Stimulated activated naive B cell treated with anti-CD40 and anti-IgM and Interleukin-4, amounts not matched to agents 10 μg/mL and 1 μg/mL and 100 μg/mL, for 72 hours (primary cell): ENCODE results near the gene RNF121.

ENCODE experiments used
- ATAC-seq, 2 donors: fragments of 150-1000 bp; cut with Tn5 transposase; replicated peaks; 2 replicates each; pipeline ENCODE4 v1.10.0; 2021; ENCODE audit warnings: moderate library complexity in 1 of 2
- DNase-seq: peaks from one replicate; pipeline ENCODE4 v3.0.0; 2021
- H3K27ac Mint-ChIP-seq: one replicate; pipeline ENCODE4 v1.8.0; 2022; ENCODE audit warnings: mild to moderate bottlenecking, mixed read lengths
- H3K27me3 Mint-ChIP-seq, 2 donors: one replicate each; pipeline ENCODE4 v1.8.0; 2022; ENCODE audit warnings: mixed read lengths in 2 of 2
- H3K36me3 Mint-ChIP-seq, 2 donors: one replicate each; pipeline ENCODE4 v1.8.0; 2022; ENCODE audit warnings: mixed read lengths in 2 of 2, mild to moderate bottlenecking in 1 of 2
- H3K4me1 Mint-ChIP-seq, 2 donors: one replicate each; pipeline ENCODE4 v1.8.0; 2022; ENCODE audit warnings: mixed read lengths in 2 of 2, mild to moderate bottlenecking in 1 of 2
- H3K4me3 Mint-ChIP-seq, 2 donors: one replicate each; pipeline ENCODE4 v1.8.0; 2022; ENCODE audit warnings: mild to moderate bottlenecking in 2 of 2, mixed read lengths in 2 of 2, moderate library complexity in 1 of 2
- H3K9me3 Mint-ChIP-seq, 2 donors: one replicate each; pipeline ENCODE4 v1.8.0; 2022; ENCODE audit warnings: mixed read lengths in 2 of 2, mild to moderate bottlenecking in 1 of 2

Gene RNF121

DNA sequence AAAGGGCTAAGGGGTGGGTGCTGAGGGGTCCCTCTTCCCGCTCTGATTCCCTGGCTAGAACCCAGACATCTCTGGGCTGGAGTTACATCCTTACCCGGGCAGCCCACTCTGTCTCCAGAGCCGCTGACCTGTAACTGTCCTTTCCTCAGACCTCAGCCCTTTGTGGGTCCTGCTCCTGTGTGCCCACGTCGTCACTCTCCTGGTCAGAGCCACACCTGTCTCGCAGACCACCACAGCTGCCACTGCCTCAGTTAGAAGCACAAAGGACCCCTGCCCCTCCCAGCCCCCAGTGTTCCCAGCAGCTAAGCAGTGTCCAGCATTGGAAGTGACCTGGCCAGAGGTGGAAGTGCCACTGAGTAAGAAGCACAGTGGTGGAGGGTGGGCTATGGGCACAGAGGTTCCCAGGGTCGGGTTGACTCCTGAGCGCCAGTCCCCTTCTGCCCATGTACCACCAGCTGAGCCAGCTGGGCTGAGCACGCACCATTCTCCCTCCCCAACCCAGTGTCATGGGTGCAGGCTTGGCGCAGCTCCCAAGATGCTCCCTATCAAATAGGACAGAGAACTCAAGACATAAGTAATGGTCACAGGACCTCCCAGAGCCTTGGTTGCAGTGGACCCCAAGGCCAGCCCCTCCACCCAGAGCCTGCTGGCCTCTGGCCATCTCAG, 71.5 kb downstream of the RNF121 start:
- Mint-ChIP-seq H3K9me3 (peaks cover 3 to 4% of the 10 kb centered on the region in 2 donors), H3K27ac (peak overlapping the region; percentile 69), H3K4me1 (peaks cover 53 to 73% of the 10 kb centered on the region in 2 donors), H3K4me3 (peak overlapping the region in 1 of 2 donors; percentile 13), H3K27me3 (no peaks in the 10 kb centered on the region), H3K36me3 (peaks cover 64 to 90% of the 10 kb centered on the region in 2 donors)
- no peak for DNase-seq
- ATAC-seq = no peak

DNA sequence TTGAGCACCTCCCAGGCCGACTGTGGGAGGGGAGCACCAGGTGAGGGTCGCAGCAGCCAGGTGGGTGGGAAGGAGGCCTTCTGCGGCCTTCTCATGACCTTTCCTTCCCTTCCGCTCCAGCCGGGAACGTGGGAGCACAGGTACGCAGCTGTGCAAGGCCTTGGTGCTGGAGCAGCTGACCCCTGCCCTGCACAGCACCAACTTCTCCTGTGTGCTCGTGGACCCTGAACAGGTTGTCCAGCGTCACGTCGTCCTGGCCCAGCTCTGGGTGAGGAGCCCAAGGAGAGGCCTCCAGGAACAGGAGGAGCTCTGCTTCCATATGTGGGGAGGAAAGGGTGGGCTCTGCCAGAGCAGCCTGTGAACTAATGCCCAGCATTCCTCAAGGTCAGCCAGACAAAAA, 72.4 kb downstream of the RNF121 start:
- ATAC-seq (no peak), DNase-seq (no peak)
- peaks cover 62 to 88% of the 10 kb centered on the region in 2 donors for H3K36me3 Mint-ChIP-seq
- peaks cover 3 to 4% of the 10 kb centered on the region in 2 donors for H3K9me3 Mint-ChIP-seq
- H3K4me1 Mint-ChIP-seq = peaks cover 50 to 72% of the 10 kb centered on the region in 2 donors
- H3K27me3 Mint-ChIP-seq = no peaks in the 10 kb centered on the region
- H3K4me3 Mint-ChIP-seq = no peak overlapping the region
- H3K27ac Mint-ChIP-seq = peak overlapping the region; percentile 75

DNA sequence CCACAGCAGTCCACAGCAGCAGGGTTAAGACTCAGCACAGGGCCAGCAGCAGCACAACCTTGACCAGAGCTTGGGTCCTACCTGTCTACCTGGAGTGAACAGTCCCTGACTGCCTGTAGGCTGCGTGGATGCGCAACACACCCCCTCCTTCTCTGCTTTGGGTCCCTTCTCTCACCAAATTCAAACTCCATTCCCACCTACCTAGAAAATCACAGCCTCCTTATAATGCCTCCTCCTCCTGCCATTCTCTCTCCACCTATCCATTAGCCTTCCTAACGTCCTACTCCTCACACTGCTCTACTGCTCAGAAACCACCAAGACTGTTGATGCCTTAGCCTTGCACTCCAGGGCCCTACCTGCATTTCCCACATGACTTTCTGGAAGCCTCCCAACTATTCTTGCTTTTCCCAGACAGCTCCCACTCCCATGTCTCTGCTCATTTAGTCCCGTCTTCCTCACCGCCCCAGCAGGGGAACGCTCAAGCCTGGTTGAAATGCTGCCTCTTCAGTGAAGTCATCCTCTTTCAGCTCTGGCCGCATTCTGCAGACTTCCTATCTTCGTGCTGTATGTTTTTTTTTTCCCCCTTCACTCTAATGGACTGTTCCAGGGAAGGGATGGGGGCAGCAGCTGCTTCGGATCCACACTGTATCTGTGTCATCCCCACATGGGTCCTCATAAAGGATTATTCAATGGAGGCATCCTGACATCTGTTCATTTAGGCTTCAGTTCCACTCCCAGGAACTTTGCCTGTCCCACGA, 73.2 kb downstream of the RNF121 start:
- no peak for DNase-seq
- ATAC-seq = no peak
- H3K27ac Mint-ChIP-seq = peak overlapping the region; percentile 75
- peak overlapping the region in 1 of 2 donors; percentile 2 for H3K4me3 Mint-ChIP-seq
- H3K36me3 Mint-ChIP-seq = peaks cover 57 to 89% of the 10 kb centered on the region in 2 donors
- H3K4me1 Mint-ChIP-seq = peaks cover 46 to 73% of the 10 kb centered on the region in 2 donors
- H3K27me3 Mint-ChIP-seq = no peaks in the 10 kb centered on the region
- peaks cover 0 to 4% of the 10 kb centered on the region in 2 donors for H3K9me3 Mint-ChIP-seq

DNA sequence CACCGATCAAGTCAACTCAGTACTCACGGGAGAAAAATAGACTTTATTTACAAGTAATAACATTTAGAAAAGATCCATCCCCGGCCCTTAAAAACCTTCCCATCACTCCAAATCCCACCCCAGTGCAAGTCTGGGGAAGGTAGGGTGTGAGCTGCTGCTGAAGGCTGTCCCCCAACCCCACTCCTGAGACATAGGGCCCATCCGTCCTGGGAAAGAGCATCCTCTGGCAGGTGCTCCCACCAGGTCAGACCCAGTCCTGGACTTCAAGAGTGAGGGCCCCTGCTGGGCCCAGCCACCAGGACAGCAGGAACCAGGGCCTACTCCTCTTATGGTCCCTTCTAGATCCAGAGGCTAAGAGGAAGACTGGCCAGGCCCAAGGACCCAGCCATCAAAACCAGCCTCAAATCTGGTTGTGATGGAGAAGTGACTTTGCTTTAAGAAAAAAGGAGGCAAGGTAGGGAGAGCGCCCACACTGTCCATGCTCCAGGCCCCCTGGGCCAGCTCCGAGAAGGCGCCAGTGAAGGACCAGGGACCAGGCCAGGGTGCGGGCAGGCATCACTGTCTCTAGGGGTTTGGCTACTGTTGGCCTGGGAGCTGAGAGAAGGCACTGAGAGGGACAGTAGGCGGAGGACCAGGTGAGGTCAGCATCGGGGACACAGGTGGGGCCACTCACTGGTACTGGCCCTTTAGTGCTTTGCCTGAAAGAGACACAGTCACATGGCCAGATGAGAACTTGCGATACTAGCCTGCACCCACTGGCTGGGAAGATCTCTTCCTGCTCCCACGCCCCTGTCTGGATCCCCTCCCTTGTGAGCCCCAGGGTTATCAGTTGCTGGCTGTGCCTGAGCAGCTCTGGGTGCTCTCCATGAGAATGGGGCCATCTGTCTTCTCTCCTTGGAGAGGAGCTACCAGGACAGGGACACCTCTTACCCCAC, 74.3 kb downstream of the RNF121 start:
- H3K36me3 Mint-ChIP-seq = peaks cover 55 to 89% of the 10 kb centered on the region in 2 donors
- H3K9me3 Mint-ChIP-seq = peaks cover 0 to 4% of the 10 kb centered on the region in 2 donors
- peak overlapping the region; percentile 84 for H3K27ac Mint-ChIP-seq
- DNase-seq (no peak), ATAC-seq (no peak)
- no peaks in the 10 kb centered on the region for H3K27me3 Mint-ChIP-seq
- no peak overlapping the region for H3K4me3 Mint-ChIP-seq
- H3K4me1 Mint-ChIP-seq = peaks cover 40 to 70% of the 10 kb centered on the region in 2 donors

DNA sequence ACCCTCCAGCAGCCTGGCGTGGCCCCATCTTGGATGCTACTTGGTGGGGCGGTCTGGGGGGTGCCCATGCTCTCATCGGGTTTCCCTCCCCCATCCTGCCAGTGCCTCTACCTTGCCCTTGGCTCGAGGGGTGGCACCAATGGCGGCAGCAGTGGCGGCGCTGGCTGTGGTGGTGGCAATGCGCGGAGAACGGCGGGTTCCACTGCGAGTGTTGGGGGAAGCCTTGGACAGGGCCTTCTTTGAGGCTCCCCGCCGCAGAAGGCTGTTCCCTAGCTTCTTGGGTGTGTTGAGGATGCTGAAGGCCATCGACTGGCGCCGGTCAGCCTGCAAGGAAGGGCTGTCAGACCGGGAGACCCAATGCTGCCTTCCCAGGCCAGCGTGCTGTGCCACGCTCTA, 74.9 kb downstream of the RNF121 start:
- no peaks in the 10 kb centered on the region for H3K27me3 Mint-ChIP-seq
- H3K36me3 Mint-ChIP-seq = peaks cover 52 to 88% of the 10 kb centered on the region in 2 donors
- ATAC-seq (no peak), DNase-seq (no peak)
- H3K4me3 Mint-ChIP-seq = no peak overlapping the region
- peak overlapping the region; percentile 84 for H3K27ac Mint-ChIP-seq
- peaks cover 36 to 66% of the 10 kb centered on the region in 2 donors for H3K4me1 Mint-ChIP-seq
- H3K9me3 Mint-ChIP-seq = peaks cover 0 to 1% of the 10 kb centered on the region in 2 donors

DNA sequence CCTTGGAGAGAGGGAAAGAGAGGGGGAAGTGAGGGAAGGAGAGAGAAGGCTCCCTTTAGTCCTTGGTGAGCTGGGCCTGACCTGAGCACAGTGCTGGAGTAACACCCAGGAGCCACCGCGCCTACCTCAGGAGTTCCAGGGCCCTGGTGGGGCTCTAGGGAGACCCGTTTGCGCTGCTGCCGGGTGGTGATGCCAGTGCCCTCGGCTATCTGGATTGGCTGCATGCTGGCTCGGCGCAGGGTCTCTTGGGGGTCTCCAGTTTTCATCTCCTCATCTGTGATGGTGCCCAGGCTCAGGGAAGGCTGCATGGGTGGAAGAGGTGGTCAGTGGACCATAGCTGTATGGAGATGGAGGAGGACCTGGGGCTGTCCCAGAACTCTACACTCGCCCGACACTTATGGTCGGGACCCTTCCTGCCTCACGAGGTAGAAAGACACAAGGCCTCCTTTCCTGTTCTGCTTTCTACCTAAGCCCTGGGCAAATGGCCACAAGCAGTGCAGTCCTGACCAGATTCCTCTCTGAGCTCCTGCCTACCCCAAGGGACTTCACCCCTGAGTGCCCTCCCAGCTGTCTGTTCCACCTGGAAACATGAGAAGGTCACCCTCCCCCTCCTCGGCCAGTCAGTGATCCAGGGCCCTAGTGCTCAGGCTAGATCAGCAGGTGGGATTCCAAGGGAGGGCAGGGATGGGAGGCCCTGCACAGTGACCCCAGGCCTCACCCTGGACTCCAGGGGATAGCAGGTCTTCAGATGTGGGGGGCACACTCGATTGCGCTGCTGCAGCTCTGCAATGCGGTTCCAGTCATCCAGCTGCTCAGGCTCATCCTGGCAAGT, 75.9 kb downstream of the RNF121 start:
- Mint-ChIP-seq H3K4me3 (peak overlapping the region in 1 of 2 donors; percentile 12), H3K4me1 (peaks cover 26 to 56% of the 10 kb centered on the region in 2 donors), H3K27me3 (no peaks in the 10 kb centered on the region), H3K36me3 (peaks cover 44 to 84% of the 10 kb centered on the region in 2 donors), H3K9me3 (no peaks in the 10 kb centered on the region), H3K27ac (peak overlapping the region; percentile 84)
- ATAC-seq (peak; percentile 32 to 35), DNase-seq (no peak)

DNA sequence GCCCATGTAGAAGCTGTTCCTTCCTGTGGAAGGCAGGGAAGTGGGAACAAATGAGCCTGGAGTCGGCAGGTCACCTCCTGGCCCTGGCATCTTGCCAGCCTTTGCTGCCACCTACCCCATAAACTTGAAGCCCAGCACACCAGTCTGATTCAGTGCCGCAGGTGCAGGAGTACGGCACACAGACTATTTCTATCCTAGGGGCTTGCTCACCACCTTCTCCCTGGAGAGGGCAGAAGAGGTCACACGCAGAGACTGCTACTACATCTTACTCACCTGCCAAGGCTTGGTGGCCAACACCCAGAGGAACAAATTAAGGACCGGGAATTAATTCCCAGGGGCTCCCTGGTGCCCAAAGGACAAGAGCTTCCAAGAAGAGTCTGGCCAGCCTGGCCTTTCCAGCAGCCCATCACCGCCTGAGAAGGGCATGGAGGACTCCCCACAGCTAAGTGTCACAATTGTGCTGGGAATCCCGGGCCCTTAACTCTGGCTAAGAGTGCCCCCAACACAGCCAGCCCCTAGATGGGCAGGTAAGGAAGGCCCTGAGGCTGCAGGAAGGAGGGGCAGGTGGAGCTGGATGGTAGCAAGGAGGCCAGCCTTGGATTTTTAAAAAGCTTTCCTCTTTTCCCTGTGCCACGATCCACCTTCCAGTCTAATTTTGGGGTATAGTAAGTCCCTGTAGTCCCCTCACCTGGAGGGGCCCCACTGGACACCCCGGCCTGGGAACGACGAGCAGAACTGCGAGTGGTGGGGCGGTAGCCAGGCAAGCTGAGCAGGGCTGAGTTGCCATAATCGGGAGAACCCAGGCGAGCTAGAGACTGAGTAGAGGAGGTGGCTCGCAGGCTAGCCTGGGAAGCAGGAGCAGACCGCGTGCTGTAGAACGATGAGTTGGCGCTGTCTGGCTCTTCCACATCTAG, 76.8 kb downstream of the RNF121 start:
- no peak for ATAC-seq
- Mint-ChIP-seq H3K9me3 (no peaks in the 10 kb centered on the region), H3K4me3 (peak overlapping the region in 1 of 2 donors; percentile 17), H3K4me1 (peaks cover 22 to 55% of the 10 kb centered on the region in 2 donors), H3K36me3 (peaks cover 42 to 77% of the 10 kb centered on the region in 2 donors), H3K27me3 (no peaks in the 10 kb centered on the region), H3K27ac (peak overlapping the region; percentile 84)
- DNase-seq = no peak

DNA sequence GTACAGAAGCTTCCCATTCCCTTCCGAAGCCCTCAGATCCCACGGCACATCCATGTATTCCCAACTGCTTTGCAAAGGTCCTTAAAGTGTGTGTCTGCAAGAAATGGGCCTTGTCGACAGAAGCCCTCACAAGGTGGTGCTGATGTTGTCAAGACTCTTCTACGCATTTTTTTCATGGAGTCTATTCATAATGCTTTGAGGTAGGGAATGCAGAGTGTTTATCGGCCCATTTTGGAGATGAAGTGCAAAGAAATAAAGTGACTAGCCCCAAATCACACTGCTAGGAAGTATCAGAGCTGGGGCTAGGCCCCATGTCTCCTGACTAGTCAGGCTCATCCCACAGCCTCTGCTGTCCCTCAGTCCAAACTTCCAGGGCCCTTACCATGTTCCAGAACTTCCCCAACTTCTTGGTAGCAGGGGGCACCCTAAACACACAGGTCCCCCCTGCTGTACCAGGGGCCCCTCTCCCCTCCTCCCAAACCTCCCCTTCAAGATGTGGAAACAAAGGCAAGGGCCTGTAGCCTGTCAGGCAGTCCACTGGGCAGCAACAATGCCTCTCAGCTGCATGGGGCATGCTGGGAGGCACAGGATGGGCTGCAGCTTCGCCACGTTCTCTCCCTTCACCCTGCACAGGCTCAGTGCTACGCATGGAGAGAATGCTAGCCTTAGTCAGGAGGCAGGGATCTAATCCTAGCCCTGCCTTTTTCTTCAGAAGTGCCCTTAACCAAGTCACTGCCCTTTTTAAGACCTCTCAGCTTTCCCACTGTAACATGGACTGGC, 77.7 kb downstream of the RNF121 start:
- Mint-ChIP-seq H3K4me1 (peaks cover 21 to 62% of the 10 kb centered on the region in 2 donors), H3K9me3 (no peaks in the 10 kb centered on the region), H3K36me3 (peaks cover 41 to 76% of the 10 kb centered on the region in 2 donors), H3K4me3 (peak overlapping the region in 1 of 2 donors; percentile 17), H3K27me3 (no peaks in the 10 kb centered on the region), H3K27ac (peak overlapping the region; percentile 84)
- ATAC-seq (no peak), DNase-seq (no peak)

DNA sequence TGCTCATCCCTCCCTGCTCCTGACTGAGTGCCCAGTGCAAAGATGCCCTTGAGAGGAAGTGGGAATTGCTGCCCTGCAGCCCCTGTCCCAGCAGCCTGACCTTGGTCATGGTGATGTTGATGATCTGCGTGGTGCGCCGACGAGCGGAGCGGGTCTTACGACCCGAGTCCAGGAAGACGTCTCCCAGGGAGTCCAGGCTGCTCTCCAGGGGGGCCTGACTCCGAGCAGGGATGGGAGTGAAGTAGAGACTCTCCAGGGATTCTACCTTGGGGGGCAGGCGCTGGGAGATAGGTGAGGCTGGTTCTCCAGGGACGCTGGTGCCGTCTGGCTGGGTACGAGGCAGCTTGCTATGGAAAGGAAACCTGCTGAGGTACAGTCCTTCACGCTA, 78.2 kb downstream of the RNF121 start:
- Mint-ChIP-seq H3K27ac (peak overlapping the region; percentile 68), H3K4me3 (no peak overlapping the region), H3K36me3 (peaks cover 41 to 71% of the 10 kb centered on the region in 2 donors), H3K4me1 (peaks cover 21 to 57% of the 10 kb centered on the region in 2 donors), H3K27me3 (no peaks in the 10 kb centered on the region), H3K9me3 (no peaks in the 10 kb centered on the region)
- DNase-seq (no peak), ATAC-seq (no peak)

DNA sequence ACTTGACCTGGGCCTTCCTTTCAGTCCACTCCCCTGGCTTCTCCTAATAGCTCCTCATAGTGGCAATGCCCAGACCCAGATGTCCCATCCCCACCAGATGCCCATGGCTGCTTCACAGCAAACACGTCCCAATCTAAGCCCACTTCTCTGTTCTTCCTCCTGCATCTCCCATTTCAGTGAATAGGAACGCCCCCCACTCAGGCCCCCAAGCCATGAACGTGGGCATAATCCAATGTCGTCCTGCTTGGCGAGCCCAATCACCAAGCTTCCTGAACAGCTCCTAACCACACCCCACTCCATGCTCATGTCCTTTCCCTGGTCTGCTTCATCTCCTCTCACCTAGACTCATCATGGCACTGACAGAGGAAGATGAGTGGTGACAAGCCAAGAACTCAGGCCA, 78.7 kb downstream of the RNF121 start:
- H3K4me1 Mint-ChIP-seq = peaks cover 21 to 53% of the 10 kb centered on the region in 2 donors
- DNase-seq (no peak), ATAC-seq (no peak)
- H3K27me3 Mint-ChIP-seq = no peaks in the 10 kb centered on the region
- H3K27ac Mint-ChIP-seq = peak overlapping the region; percentile 63
- no peak overlapping the region for H3K4me3 Mint-ChIP-seq
- no peaks in the 10 kb centered on the region for H3K9me3 Mint-ChIP-seq
- H3K36me3 Mint-ChIP-seq = peaks cover 36 to 66% of the 10 kb centered on the region in 2 donors

DNA sequence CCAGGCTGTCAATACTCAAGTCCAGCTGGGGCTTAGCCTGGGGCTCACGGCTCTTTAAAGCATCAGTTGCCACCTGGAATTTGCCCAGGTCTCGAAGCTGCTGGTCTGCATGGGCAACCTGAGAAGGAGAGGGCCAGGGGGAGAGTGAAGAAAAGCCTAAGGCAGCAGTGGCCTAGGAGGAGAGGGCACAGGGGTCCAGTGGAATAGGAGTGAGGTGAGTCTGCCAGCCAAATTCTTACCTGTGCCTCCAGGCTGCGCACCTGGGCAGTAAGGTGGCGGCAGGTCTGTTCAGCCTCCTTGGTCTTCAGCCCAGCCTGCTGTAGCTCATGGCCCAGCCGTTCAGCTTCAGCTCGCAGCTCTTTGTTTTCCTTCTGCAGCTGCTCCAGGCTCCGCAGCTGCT, 79.9 kb downstream of the RNF121 start:
- no peak for ATAC-seq
- DNase-seq = no peak
- Mint-ChIP-seq H3K27ac (peak overlapping the region; percentile 84), H3K4me1 (peaks cover 18 to 61% of the 10 kb centered on the region in 2 donors), H3K4me3 (no peak overlapping the region), H3K36me3 (peaks cover 33 to 68% of the 10 kb centered on the region in 2 donors), H3K9me3 (no peaks in the 10 kb centered on the region), H3K27me3 (no peaks in the 10 kb centered on the region)

DNA sequence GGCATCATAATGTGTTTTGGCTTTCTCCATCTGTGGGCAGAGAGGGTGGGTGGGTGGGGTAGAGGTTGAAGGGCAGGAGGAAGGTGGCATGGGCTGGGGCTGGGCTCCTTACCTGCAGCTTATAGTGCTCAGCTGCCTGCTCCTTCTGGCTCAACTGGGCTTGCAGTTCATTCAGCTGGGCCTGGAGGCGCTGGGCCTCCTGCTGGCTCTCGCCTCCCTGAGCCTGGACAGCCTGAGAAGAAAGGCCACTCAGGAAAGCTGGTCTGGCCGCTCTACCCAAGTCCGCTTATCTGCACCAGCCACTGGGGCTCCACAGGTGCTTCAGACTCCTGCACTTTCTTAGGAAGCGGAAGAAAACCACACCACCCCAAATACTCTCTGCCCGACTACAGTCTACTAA, 80.3 kb downstream of the RNF121 start:
- no peak for DNase-seq
- no peak for ATAC-seq
- peak overlapping the region; percentile 84 for H3K27ac Mint-ChIP-seq
- peaks cover 15 to 58% of the 10 kb centered on the region in 2 donors for H3K4me1 Mint-ChIP-seq
- H3K4me3 Mint-ChIP-seq = no peak overlapping the region
- peaks cover 33 to 68% of the 10 kb centered on the region in 2 donors for H3K36me3 Mint-ChIP-seq
- H3K9me3 Mint-ChIP-seq = no peaks in the 10 kb centered on the region
- no peaks in the 10 kb centered on the region for H3K27me3 Mint-ChIP-seq
